Measurements from ENCODE around the gene ZCCHC2.

GRCh38 chr18:62566199-62566598, 43.4 kb downstream of the ZCCHC2 start:
- no peak for TF ChIP-seq CTCF (optimal IDR thresholded peaks at IDR 0.05 in 1 of 3, IDR thresholded peaks at IDR 0.05 in 1 of 3, conservative IDR thresholded peaks at IDR 0.05 in 1 of 3; ENCODE audit: extremely low read depth in 1 of 3, insufficient read depth in 2 of 3, low read length in 3 of 3)
- TF ChIP-seq EZH2 (IDR thresholded peaks at IDR 0.05; ENCODE audit: low read length), result no peak
